Muscle layer of colon (tissue), 2 donors: ENCODE measurements around the gene DIP2C.
A peak's percentile ranks its signal among the peaks of the same experiment; 100 is the strongest.
"Not testable (repeated sequence)": the region's sequence is repeated elsewhere in the genome, so short reads cannot be mapped to it uniquely, and the experiment has no call there.

Source experiments
- H3K27ac ChIP-seq: one replicate; pipeline ENCODE4 v1.7.0; 2013; ENCODE audit warnings: low read depth, mild to moderate bottlenecking, low read length, moderate library complexity
- H3K27me3 ChIP-seq, 2 donors: one replicate each; pipeline ENCODE4 v1.7.0; 2013; ENCODE audit warnings: low read length in 2 of 2, mild to moderate bottlenecking in 2 of 2; ENCODE audit not compliant: insufficient read depth in 2 of 2, control insufficient read depth in 1 of 2
- H3K36me3 ChIP-seq: one replicate; pipeline ENCODE4 v1.7.0; 2013; ENCODE audit warnings: mild to moderate bottlenecking, low read length; ENCODE audit not compliant: insufficient read depth
- H3K4me1 ChIP-seq: one replicate; pipeline ENCODE4 v1.7.0; 2013; ENCODE audit warnings: mild to moderate bottlenecking, low read length; ENCODE audit not compliant: insufficient read depth
- H3K4me3 ChIP-seq, 2 donors: one replicate each; pipeline ENCODE4 v1.7.0; 2013; ENCODE audit warnings: low read length in 2 of 2, low read depth in 1 of 2, mild to moderate bottlenecking in 1 of 2, moderate library complexity in 1 of 2
- H3K9ac ChIP-seq: one replicate; pipeline ENCODE4 v1.7.0; 2013; ENCODE audit warnings: low read length
- H3K9me3 ChIP-seq: one replicate; pipeline ENCODE4 v1.7.0; 2013; ENCODE audit warnings: mild to moderate bottlenecking, low read length
- donor health status: abdominal sarcoma.
- donor health status: Adenocarcinoma of cecum.

DIP2C gene

GRCh38 chr10:456486-456885 lies 233.0 kb downstream of the DIP2C start:
- Histone ChIP-seq H3K27ac (peak overlapping the region; percentile 67), H3K9me3 (no peaks in the 10 kb centered on the region), H3K4me3 (no peak overlapping the region), H3K4me1 (peaks cover 65% of the 10 kb centered on the region), H3K9ac (no peak overlapping the region), H3K36me3 (no peaks in the 10 kb centered on the region), H3K27me3 (no peaks in the 10 kb centered on the region)

DNA sequence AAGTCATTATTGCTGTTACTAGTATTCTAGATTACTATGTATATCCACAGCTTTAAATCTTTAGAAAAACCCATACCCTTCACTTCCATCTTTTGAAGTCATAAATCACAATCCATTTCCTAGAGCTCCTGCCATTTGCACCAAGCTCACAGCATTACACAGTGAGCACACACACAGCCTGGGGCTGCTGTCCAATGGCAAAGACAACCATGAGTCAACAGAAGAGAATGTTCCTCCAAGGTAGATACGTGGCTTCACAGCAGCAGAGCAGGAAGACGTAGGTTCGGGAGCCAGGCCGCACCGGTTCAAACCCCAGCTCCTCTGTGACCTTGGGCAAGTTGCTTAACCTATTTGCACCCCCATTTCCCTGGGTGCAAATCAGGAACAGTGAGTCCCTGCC lies 234.6 kb downstream of the DIP2C start:
- H3K4me3 ChIP-seq = no peak overlapping the region
- H3K4me1 ChIP-seq = peaks cover 74% of the 10 kb centered on the region

DNA sequence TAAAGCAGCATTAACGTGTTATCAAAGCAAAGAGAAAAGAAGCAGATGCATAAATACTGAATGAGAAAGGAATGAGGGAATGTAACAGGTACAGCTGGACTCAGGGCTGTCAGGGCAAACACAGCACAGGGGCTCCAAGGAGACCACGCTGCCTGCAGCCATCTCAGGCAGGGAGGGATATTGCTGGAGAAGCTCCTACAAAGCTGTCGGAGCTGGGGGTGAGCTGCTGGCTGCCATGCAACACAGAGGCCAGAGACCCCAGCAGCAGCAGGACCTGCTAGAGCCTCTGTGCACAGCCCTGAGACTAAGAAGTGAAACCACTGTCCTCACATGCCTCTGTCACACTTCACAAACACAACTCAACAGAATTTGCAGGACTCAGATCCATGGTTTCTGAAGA lies 235.8 kb downstream of the DIP2C start:
- no peaks in the 10 kb centered on the region for H3K27me3 ChIP-seq
- no peaks in the 10 kb centered on the region for H3K36me3 ChIP-seq
- H3K27ac ChIP-seq = peak overlapping the region; percentile 62
- H3K4me1 ChIP-seq = peaks cover 68% of the 10 kb centered on the region
- H3K4me3 ChIP-seq = peak overlapping the region in 1 of 2 donors; percentile 28
- peak overlapping the region; percentile 50 for H3K9ac ChIP-seq
- H3K9me3 ChIP-seq = no peaks in the 10 kb centered on the region

More for the DNA sequence above, 234.6 kb downstream of the DIP2C start:
- Histone ChIP-seq H3K27me3 (no peaks in the 10 kb centered on the region), H3K36me3 (no peaks in the 10 kb centered on the region), H3K27ac (peak overlapping the region; percentile 66), H3K9me3 (no peaks in the 10 kb centered on the region), H3K9ac (no peak overlapping the region)

DNA sequence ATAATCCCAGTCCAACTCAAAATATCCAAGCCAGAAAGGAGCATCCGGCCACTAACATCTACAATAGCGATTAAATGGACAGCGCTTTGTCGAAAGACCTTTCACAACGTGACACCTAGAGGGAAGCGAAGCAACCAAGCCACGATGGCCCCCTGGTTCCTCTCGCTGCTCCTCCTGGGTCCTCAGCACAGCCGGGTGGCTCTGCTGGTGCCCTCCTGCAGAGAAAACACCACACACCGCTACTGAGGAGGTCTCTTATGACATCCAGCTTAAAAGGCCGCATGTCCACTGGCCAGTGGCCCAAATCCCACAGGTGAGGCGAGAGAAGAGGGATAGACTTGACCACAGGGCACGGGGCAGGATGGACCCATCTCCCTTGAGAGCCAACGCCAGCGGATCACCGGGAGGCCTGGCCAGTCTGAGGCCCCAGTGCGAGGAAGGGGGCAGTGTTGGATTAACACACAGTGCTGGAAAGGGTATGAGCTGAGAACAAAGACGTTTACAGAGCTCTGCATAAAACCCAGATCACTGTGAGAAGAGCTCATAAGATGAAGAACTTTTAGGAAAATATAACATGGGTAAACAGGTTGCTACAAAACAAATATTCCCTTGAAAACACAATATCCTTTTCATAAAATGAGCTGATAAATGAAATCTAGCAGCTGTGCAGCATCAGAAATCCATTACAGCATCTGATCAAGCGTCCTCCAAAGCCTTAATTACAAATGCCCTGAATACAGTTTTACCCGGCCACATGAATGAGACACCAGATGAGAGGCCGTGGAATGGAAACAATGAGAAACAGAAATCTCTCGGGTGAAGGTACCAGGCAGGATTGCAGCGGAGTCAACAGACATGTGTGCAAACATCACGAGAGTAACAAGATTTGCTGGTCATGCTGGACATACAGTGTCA lies 236.7 kb downstream of the DIP2C start:
- no peaks in the 10 kb centered on the region for H3K36me3 ChIP-seq
- H3K9me3 ChIP-seq = no peaks in the 10 kb centered on the region
- H3K4me1 ChIP-seq = peaks cover 60% of the 10 kb centered on the region
- no peaks in the 10 kb centered on the region for H3K27me3 ChIP-seq
- H3K27ac ChIP-seq = peak overlapping the region; percentile 62
- peak overlapping the region in 1 of 2 donors; percentile 28 for H3K4me3 ChIP-seq
- H3K9ac ChIP-seq = peak overlapping the region; percentile 50

DNA sequence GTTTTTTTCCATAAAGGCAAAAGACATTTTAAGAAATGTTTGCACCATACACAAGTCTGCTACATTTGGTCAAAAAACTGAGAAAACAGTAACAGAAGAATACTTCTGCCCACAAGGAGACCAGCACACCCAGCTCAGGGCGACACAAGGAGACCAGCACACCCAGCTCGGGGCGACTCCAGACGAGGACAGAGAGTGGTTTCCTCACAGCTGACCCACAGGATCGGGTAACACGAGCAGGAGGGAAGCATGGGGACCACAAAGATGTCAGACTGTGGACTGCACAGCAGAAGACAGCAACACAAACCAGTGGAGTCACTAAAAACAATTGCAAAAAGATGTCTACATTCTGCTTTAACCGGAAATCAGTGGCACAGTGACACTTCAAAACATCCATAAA lies 237.6 kb downstream of the DIP2C start:
- Histone ChIP-seq H3K4me3 (no peak overlapping the region), H3K27ac (peak overlapping the region; percentile 54), H3K4me1 (peaks cover 51% of the 10 kb centered on the region)

GRCh38 chr10:451021-451471 lies 238.4 kb downstream of the DIP2C start:
- Histone ChIP-seq H3K4me3 (no peak overlapping the region), H3K4me1 (peaks cover 43% of the 10 kb centered on the region), H3K27me3 (no peaks in the 10 kb centered on the region), H3K36me3 (no peaks in the 10 kb centered on the region), H3K27ac (peak overlapping the region; percentile 54), H3K9me3 (no peaks in the 10 kb centered on the region), H3K9ac (peak overlapping the region; percentile 6)

More for the DNA sequence above, 237.6 kb downstream of the DIP2C start:
- Histone ChIP-seq H3K27me3 (no peaks in the 10 kb centered on the region), H3K9me3 (no peaks in the 10 kb centered on the region), H3K9ac (no peak overlapping the region), H3K36me3 (no peaks in the 10 kb centered on the region)

- Histone ChIP-seq H3K27ac (no peak overlapping the region), H3K36me3 (no peaks in the 10 kb centered on the region), H3K9me3 (no peaks in the 10 kb centered on the region), H3K4me1 (peaks cover 43% of the 10 kb centered on the region), H3K9ac (peak overlapping the region; percentile 6), H3K27me3 (no peaks in the 10 kb centered on the region), H3K4me3 (no peak overlapping the region)
Measured at GRCh38 chr10:450463-450862, 239.0 kb downstream of the DIP2C start.

DNA sequence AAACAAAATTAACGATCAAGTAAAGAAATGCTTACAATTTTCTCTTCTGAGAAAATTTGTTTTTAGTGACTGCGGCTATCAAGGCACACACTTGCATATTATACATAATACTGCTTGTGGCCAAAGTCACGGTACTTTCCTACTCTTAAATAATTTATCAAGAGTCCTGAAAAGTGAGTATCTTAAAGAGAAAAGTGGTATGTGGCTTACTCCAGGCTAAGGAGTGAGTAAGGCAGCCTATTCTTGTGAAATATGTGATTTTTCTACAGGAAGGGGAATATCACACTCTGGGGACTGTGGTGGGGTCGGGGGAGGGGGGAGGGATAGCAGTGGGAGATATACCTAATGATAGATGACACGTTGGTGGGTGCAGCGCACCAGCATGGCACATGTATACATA lies 240.1 kb downstream of the DIP2C start:
- H3K4me3 ChIP-seq, H3K36me3 ChIP-seq, H3K9me3 ChIP-seq, H3K9ac ChIP-seq, H3K27me3 ChIP-seq, H3K27ac ChIP-seq: not testable (repeated sequence)
- H3K4me1 ChIP-seq = peaks cover 33% of the 10 kb centered on the region

DNA sequence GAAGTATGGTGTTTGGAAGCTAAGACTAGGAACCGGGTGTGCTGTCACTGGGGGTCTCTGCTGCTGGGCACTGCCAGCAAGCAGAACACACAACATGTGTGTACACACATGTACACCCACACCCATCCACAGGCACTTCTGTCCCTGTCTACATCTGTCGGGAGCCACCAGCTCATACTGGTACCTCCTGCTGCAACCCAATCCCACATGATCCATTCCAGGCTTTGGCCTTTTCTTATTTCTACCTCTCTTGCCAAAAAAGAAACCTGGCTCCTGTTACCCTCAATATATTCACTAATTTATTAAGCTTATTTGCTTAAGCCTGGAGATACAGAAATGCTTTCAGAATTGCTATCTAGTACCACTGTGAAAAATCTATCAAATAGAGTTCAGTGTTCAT lies 246.0 kb downstream of the DIP2C start:
- no peak overlapping the region for H3K9ac ChIP-seq
- no peaks in the 10 kb centered on the region for H3K27me3 ChIP-seq
- H3K27ac ChIP-seq = no peak overlapping the region
- H3K36me3 ChIP-seq = peaks cover 6% of the 10 kb centered on the region
- no peak overlapping the region for H3K4me3 ChIP-seq
- no peaks in the 10 kb centered on the region for H3K4me1 ChIP-seq
- no peaks in the 10 kb centered on the region for H3K9me3 ChIP-seq

GRCh38 chr10:442209-442608 lies 247.3 kb downstream of the DIP2C start:
- Histone ChIP-seq H3K36me3 (peaks cover 10% of the 10 kb centered on the region), H3K4me1 (no peaks in the 10 kb centered on the region), H3K27ac (no peak overlapping the region), H3K9me3 (no peaks in the 10 kb centered on the region), H3K4me3 (no peak overlapping the region), H3K27me3 (no peaks in the 10 kb centered on the region), H3K9ac (no peak overlapping the region)

DNA sequence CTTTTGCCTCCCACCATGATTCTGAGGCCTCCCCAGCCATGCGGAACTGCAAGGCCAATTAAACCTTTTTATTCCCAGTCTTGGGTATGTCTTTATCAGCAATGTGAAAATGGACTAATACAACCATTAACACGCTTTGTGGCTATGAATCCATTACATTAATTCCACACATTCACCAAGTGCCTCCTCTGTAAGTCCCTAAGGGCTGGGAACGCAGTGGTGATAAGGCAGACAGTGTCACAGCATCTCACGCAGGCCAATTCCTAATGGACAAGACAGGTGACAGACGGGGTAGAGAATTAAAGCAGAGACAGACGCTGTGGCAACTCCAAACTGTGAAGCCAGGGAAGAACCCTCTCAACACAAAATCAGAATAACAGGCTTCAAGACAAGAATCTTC lies 247.8 kb downstream of the DIP2C start:
- H3K4me1 ChIP-seq = no peaks in the 10 kb centered on the region
- H3K9ac ChIP-seq = no peak overlapping the region
- H3K27me3 ChIP-seq = no peaks in the 10 kb centered on the region
- H3K4me3 ChIP-seq = no peak overlapping the region
- H3K27ac ChIP-seq = no peak overlapping the region
- H3K36me3 ChIP-seq = peaks cover 11% of the 10 kb centered on the region
- H3K9me3 ChIP-seq = no peaks in the 10 kb centered on the region

- no peaks in the 10 kb centered on the region for H3K4me1 ChIP-seq
- no peak overlapping the region for H3K4me3 ChIP-seq
- H3K9ac ChIP-seq = no peak overlapping the region
- H3K9me3 ChIP-seq = no peaks in the 10 kb centered on the region
- H3K27ac ChIP-seq = no peak overlapping the region
- H3K36me3 ChIP-seq = peaks cover 22% of the 10 kb centered on the region
- H3K27me3 ChIP-seq = no peaks in the 10 kb centered on the region
Measured at GRCh38 chr10:440127-440526, 249.3 kb downstream of the DIP2C start.
